ENCODE results near the gene PELI2. TPM values are rescaled to one million over a fixed set of nuclear protein-coding genes. Genes with fewer than 3 reads are reported as not detected.

Gene PELI2
- total RNA-seq, 1 experiment from 2014 or later = 2.0 TPM

DNA sequence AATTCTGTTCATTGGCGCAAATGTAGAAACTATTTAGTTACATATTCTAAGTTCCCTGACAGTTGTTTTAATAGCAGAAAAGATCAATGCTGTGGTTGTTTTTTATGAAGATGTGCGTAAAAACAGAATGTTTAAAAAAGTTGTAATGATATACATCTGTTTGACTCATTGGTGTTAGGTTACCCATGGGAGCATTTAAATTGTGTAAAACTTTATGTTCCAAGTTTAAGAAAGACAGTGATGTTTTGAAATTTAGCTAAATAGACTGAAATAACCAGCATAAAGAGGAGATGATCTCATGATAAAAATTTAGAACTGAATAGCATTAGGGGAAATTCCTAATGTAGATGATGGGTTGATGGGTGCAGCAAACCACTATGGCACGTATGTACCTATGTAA lies 3.6 kb downstream of the PELI2 start:
- Histone ChIP-seq H2AFZ (ENCODE audit: low read depth, low read length, poor library complexity, severe bottlenecking) (no peak overlapping the region), H3K9me3 (ENCODE audit: control insufficient read depth in 1 of 2, insufficient read depth in 1 of 2, low read depth in 1 of 2, low read length in 2 of 2) (no peaks in the 10 kb centered on the region), H3K27me3 (ENCODE audit: insufficient read depth, low read length) (peaks cover 81% of the 10 kb centered on the region), H3K36me3 (ENCODE audit: control insufficient read depth in 1 of 2, insufficient read depth in 2 of 2, low read length in 2 of 2) (no peaks in the 10 kb centered on the region), H4K20me1 (ENCODE audit: insufficient read depth) (no peaks in the 10 kb centered on the region), H3K4me2 (ENCODE audit: low read length) (no peak overlapping the region), H3K79me2 (ENCODE audit: insufficient read depth, low read length) (no peaks in the 10 kb centered on the region), H3K4me3 (replicated peaks in 1 of 2; ENCODE audit: low read depth in 1 of 2, low read length in 2 of 2) (no peak overlapping the region), H3K9me2 (ENCODE audit: insufficient read depth) (no peaks in the 10 kb centered on the region), H3K9ac (ENCODE audit: low read length) (no peak overlapping the region), H3K27ac (ENCODE audit: low read depth, low read length) (no peak overlapping the region), H3K4me1 (ENCODE audit: control insufficient read depth in 1 of 2, insufficient read depth in 2 of 2, low read length in 2 of 2) (peaks cover 0 to 12% of the 10 kb centered on the region in 2 experiments; a peak in 2 of 4 replicates)
- BruUV-seq (replicated peaks) = no TSS peak
- TF ChIP-seq POLR2AphosphoS5 (IDR thresholded peaks at IDR 0.05; ENCODE audit: low read depth, low read length) (no peak), JUND (IDR thresholded peaks at IDR 0.05) (no peak), TCF7L2 (IDR thresholded peaks at IDR 0.05; ENCODE audit: borderline replicate concordance, extremely low read depth, insufficient read depth, insufficient read length) (no peak), FOSL1 (IDR thresholded peaks at IDR 0.05; ENCODE audit: low read depth) (no peak), ZFX (IDR thresholded peaks at IDR 0.05) (no peak), YY1 (IDR thresholded peaks at IDR 0.05; ENCODE audit: extremely low read depth, insufficient replicate concordance, low read depth, low read length) (no peak), POLR2A (IDR thresholded peaks at IDR 0.05; ENCODE audit: borderline replicate concordance, extremely low read depth, insufficient read depth, insufficient read length) (no peak), EZH2 (IDR thresholded peaks at IDR 0.05) (no peak), RAD21 (IDR thresholded peaks at IDR 0.05; ENCODE audit: low read depth) (no peak), CEBPB (IDR thresholded peaks at IDR 0.05; ENCODE audit: low read depth) (no peak), ELF1 (IDR thresholded peaks at IDR 0.05; ENCODE audit: borderline replicate concordance, low read depth) (no peak), SRF (IDR thresholded peaks at IDR 0.05; ENCODE audit: low read depth) (no peak), CBX3 (IDR thresholded peaks at IDR 0.05; ENCODE audit: low read depth) (no peak), SIN3A (IDR thresholded peaks at IDR 0.05; ENCODE audit: low read depth) (no peak)
- TF ChIP-seq, protein P1, sequence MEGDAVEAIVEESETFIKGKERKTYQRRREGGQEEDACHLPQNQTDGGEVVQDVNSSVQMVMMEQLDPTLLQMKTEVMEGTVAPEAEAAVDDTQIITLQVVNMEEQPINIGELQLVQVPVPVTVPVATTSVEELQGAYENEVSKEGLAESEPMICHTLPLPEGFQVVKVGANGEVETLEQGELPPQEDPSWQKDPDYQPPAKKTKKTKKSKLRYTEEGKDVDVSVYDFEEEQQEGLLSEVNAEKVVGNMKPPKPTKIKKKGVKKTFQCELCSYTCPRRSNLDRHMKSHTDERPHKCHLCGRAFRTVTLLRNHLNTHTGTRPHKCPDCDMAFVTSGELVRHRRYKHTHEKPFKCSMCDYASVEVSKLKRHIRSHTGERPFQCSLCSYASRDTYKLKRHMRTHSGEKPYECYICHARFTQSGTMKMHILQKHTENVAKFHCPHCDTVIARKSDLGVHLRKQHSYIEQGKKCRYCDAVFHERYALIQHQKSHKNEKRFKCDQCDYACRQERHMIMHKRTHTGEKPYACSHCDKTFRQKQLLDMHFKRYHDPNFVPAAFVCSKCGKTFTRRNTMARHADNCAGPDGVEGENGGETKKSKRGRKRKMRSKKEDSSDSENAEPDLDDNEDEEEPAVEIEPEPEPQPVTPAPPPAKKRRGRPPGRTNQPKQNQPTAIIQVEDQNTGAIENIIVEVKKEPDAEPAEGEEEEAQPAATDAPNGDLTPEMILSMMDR (IDR thresholded peaks at IDR 0.05 in 2 of 3, conservative IDR thresholded peaks at IDR 0.05 in 1 of 3; ENCODE audit: borderline replicate concordance in 1 of 3, insufficient read depth in 1 of 3, low read depth in 2 of 3, low read length in 2 of 3) = no peak
- TF ChIP-seq, protein P2, sequence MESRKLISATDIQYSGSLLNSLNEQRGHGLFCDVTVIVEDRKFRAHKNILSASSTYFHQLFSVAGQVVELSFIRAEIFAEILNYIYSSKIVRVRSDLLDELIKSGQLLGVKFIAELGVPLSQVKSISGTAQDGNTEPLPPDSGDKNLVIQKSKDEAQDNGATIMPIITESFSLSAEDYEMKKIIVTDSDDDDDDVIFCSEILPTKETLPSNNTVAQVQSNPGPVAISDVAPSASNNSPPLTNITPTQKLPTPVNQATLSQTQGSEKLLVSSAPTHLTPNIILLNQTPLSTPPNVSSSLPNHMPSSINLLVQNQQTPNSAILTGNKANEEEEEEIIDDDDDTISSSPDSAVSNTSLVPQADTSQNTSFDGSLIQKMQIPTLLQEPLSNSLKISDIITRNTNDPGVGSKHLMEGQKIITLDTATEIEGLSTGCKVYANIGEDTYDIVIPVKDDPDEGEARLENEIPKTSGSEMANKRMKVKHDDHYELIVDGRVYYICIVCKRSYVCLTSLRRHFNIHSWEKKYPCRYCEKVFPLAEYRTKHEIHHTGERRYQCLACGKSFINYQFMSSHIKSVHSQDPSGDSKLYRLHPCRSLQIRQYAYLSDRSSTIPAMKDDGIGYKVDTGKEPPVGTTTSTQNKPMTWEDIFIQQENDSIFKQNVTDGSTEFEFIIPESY (IDR thresholded peaks at IDR 0.05; ENCODE audit: extremely low read depth, insufficient replicate concordance, low read length) = no peak
- TF ChIP-seq, protein P3, sequence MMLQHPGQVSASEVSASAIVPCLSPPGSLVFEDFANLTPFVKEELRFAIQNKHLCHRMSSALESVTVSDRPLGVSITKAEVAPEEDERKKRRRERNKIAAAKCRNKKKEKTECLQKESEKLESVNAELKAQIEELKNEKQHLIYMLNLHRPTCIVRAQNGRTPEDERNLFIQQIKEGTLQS (IDR thresholded peaks at IDR 0.05) = no peak
- TF ChIP-seq, protein P4, sequence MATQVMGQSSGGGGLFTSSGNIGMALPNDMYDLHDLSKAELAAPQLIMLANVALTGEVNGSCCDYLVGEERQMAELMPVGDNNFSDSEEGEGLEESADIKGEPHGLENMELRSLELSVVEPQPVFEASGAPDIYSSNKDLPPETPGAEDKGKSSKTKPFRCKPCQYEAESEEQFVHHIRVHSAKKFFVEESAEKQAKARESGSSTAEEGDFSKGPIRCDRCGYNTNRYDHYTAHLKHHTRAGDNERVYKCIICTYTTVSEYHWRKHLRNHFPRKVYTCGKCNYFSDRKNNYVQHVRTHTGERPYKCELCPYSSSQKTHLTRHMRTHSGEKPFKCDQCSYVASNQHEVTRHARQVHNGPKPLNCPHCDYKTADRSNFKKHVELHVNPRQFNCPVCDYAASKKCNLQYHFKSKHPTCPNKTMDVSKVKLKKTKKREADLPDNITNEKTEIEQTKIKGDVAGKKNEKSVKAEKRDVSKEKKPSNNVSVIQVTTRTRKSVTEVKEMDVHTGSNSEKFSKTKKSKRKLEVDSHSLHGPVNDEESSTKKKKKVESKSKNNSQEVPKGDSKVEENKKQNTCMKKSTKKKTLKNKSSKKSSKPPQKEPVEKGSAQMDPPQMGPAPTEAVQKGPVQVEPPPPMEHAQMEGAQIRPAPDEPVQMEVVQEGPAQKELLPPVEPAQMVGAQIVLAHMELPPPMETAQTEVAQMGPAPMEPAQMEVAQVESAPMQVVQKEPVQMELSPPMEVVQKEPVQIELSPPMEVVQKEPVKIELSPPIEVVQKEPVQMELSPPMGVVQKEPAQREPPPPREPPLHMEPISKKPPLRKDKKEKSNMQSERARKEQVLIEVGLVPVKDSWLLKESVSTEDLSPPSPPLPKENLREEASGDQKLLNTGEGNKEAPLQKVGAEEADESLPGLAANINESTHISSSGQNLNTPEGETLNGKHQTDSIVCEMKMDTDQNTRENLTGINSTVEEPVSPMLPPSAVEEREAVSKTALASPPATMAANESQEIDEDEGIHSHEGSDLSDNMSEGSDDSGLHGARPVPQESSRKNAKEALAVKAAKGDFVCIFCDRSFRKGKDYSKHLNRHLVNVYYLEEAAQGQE (IDR thresholded peaks at IDR 0.05; ENCODE audit: low read depth) = no peak
- RAD21 ChIA-PET (ENCODE audit: low non-redundant PET in 1 of 2, low total read pairs in 2 of 2, uncharacterized antibody in 2 of 2, unreplicated experiment in 2 of 2) = no interaction called here
- POLR2A ChIA-PET = no interaction called here
- CTCF ChIA-PET = no interaction called here
- intact Hi-C loops (cut with micrococcal nuclease) = no loop called here
- no peak for DNase-seq (ENCODE audit: low read depth, low spot score)
- no peak for ATAC-seq
